ENCODE measurements around the gene MAVS.

Gene MAVS

GRCh38 chr20:3873507-3873906 lies 26.9 kb downstream of the MAVS start:
- Histone ChIP-seq H3K27me3 (ENCODE audit: control insufficient read depth, low read length) (no peaks in the 10 kb centered on the region), H3K79me2 (ENCODE audit: control insufficient read depth, low read length) (no peaks in the 10 kb centered on the region), H3F3A (ENCODE audit: control insufficient read depth, insufficient read depth) (0 out of 2 replicates have a peak, but pooled peaks cover 3% of the 10 kb centered on the region), H3K27ac (ENCODE audit: low read depth, low read length) (no peak overlapping the region), H3K9me3 (ENCODE audit: control insufficient read depth, insufficient read depth, low read length) (no peaks in the 10 kb centered on the region), H3K4me3 (ENCODE audit: low read length) (no peak overlapping the region), H3K4me1 (ENCODE audit: control insufficient read depth, low read length) (no peaks in the 10 kb centered on the region), H4K20me1 (ENCODE audit: control insufficient read depth, insufficient read depth, low read depth, low read length) (no peaks in the 10 kb centered on the region), H3K36me3 (ENCODE audit: control insufficient read depth, low read length) (peaks cover 40% of the 10 kb centered on the region), H3K9me2 (replicated peaks; ENCODE audit: control insufficient read depth, low read length) (no peaks in the 10 kb centered on the region), H3K4me2 (ENCODE audit: low read length) (no peak overlapping the region)
- TF ChIP-seq EZH2phosphoT487 (IDR thresholded peaks at IDR 0.05; ENCODE audit: borderline replicate concordance, low read length), result no peak
- TF ChIP-seq CTCF (IDR thresholded peaks at IDR 0.05; ENCODE audit: low read depth, low read length, poor library complexity, severe bottlenecking), result no peak

- H3K79me2 ChIP-seq (ENCODE audit: control insufficient read depth, low read length), result no peaks in the 10 kb centered on the region
- H3K27me3 ChIP-seq (ENCODE audit: control insufficient read depth, low read length), result no peaks in the 10 kb centered on the region
- TF ChIP-seq CTCF (IDR thresholded peaks at IDR 0.05; ENCODE audit: low read depth, low read length, poor library complexity, severe bottlenecking) (no peak), EZH2phosphoT487 (IDR thresholded peaks at IDR 0.05; ENCODE audit: borderline replicate concordance, low read length) (no peak)
- no peak overlapping the region for H3K4me2 ChIP-seq (ENCODE audit: low read length)
- H3K4me1 ChIP-seq (ENCODE audit: control insufficient read depth, low read length), result no peaks in the 10 kb centered on the region
- no peak overlapping the region for H3K27ac ChIP-seq (ENCODE audit: low read depth, low read length)
- H3K4me3 ChIP-seq (ENCODE audit: low read length), result no peak overlapping the region
- no peaks in the 10 kb centered on the region for H3K9me2 ChIP-seq (replicated peaks; ENCODE audit: control insufficient read depth, low read length)
- H3K9me3 ChIP-seq (ENCODE audit: control insufficient read depth, insufficient read depth, low read length), result no peaks in the 10 kb centered on the region
- no peaks in the 10 kb centered on the region for H4K20me1 ChIP-seq (ENCODE audit: control insufficient read depth, insufficient read depth, low read depth, low read length)
- H3K36me3 ChIP-seq (ENCODE audit: control insufficient read depth, low read length), result peaks cover 43% of the 10 kb centered on the region
- H3F3A ChIP-seq (ENCODE audit: control insufficient read depth, insufficient read depth), result 0 out of 2 replicates have a peak, but pooled peaks cover 3% of the 10 kb centered on the region
Observed at GRCh38 chr20:3874194-3874844, 27.7 kb downstream of the MAVS start.

GRCh38 chr20:3875378-3875974 lies 28.8 kb downstream of the MAVS start:
- Histone ChIP-seq H3K36me3 (ENCODE audit: control insufficient read depth, low read length) (peaks cover 37% of the 10 kb centered on the region), H3K9me2 (replicated peaks; ENCODE audit: control insufficient read depth, low read length) (no peaks in the 10 kb centered on the region), H3K4me3 (ENCODE audit: low read length) (no peak overlapping the region), H3K4me2 (ENCODE audit: low read length) (no peak overlapping the region), H4K20me1 (ENCODE audit: control insufficient read depth, insufficient read depth, low read depth, low read length) (no peaks in the 10 kb centered on the region), H3F3A (ENCODE audit: control insufficient read depth, insufficient read depth) (peaks cover 3% of the 10 kb centered on the region; the same call in 1 of the 2 replicates), H3K27ac (ENCODE audit: low read depth, low read length) (no peak overlapping the region), H3K9me3 (ENCODE audit: control insufficient read depth, insufficient read depth, low read length) (no peaks in the 10 kb centered on the region), H3K4me1 (ENCODE audit: control insufficient read depth, low read length) (no peaks in the 10 kb centered on the region), H3K27me3 (ENCODE audit: control insufficient read depth, low read length) (no peaks in the 10 kb centered on the region), H3K79me2 (ENCODE audit: control insufficient read depth, low read length) (no peaks in the 10 kb centered on the region)
- TF ChIP-seq CTCF (IDR thresholded peaks at IDR 0.05; ENCODE audit: low read depth, low read length, poor library complexity, severe bottlenecking) (no peak), EZH2phosphoT487 (IDR thresholded peaks at IDR 0.05; ENCODE audit: borderline replicate concordance, low read length) (no peak)
